ENCODE data around the gene AGMAT. TPM values are rescaled to one million over a fixed set of nuclear protein-coding genes. Genes with fewer than 3 reads are reported as not detected.

AGMAT gene
- total and polyA plus RNA-seq, 2 of the 13 experiments (the other 11 are each of a cell fraction or from before 2014, with no cell fraction given): 59.1 to 174 TPM

GRCh38 chr1:15584489-15585363 is at the start of gene AGMAT (continued):
- TF ChIP-seq ZBTB26 (CRISPR knock-in tag; IDR thresholded peaks at IDR 0.05; ENCODE audit: borderline replicate concordance): peak; percentile 72
- no peak for TF ChIP-seq FOXO4 (CRISPR knock-in tag; conservative IDR thresholded peaks at IDR 0.05)
- TF ChIP-seq ZNF275 (CRISPR knock-in tag; IDR thresholded peaks at IDR 0.05; ENCODE audit: borderline replicate concordance): peak; percentile 68; the same call in 1 of the 2 replicates
- TF ChIP-seq ZNF746 (CRISPR knock-in tag; IDR thresholded peaks at IDR 0.05): peak; percentile 77
- no peak; the same call in 1 of the 2 replicates for TF ChIP-seq ZNF713 (CRISPR knock-in tag; IDR thresholded peaks at IDR 0.05)
- no peak for TF ChIP-seq ZNF891 (CRISPR knock-in tag; IDR thresholded peaks at IDR 0.05)
- TF ChIP-seq ZFX (CRISPR knock-in tag; IDR thresholded peaks at IDR 0.05; ENCODE audit: low read depth): peak; percentile 86
- peak; percentile 94 for TF ChIP-seq ZNF883 (CRISPR knock-in tag; IDR thresholded peaks at IDR 0.05; ENCODE audit: not compliant biosample characterization)
- peak; percentile 73 for TF ChIP-seq FOXA3 (CRISPR knock-in tag; IDR thresholded peaks at IDR 0.05)
- peak; percentile 94 for TF ChIP-seq ZNF687 (CRISPR knock-in tag; IDR thresholded peaks at IDR 0.05)
- no peak for TF ChIP-seq ISX (CRISPR knock-in tag; conservative IDR thresholded peaks at IDR 0.05)
- TF ChIP-seq MZF1 (CRISPR knock-in tag; IDR thresholded peaks at IDR 0.05; ENCODE audit: borderline replicate concordance): no peak
- no peak for TF ChIP-seq ETS1 (CRISPR knock-in tag; IDR thresholded peaks at IDR 0.05)
- 0 out of 2 replicates have a peak, but pooled peaks have one; percentile 11 for TF ChIP-seq KDM1A (CRISPR knock-in tag; IDR thresholded peaks at IDR 0.05)
- TF ChIP-seq FOXO1 (CRISPR knock-in tag; IDR thresholded peaks at IDR 0.05): peak; percentile 64; the same call in 1 of the 2 replicates
- TF ChIP-seq TMF1 (CRISPR knock-in tag; IDR thresholded peaks at IDR 0.05; ENCODE audit: low read depth): peak; percentile 73; the same call in 1 of the 2 replicates
